ENCODE measurements around the gene STXBP5.

STXBP5 gene

GRCh38 chr6:147434076-147434475, 229.9 kb downstream of the STXBP5 start:
- H3K27ac ChIP-seq: no peak overlapping the region

GRCh38 chr6:147434516-147434915, 230.3 kb downstream of the STXBP5 start:
- no peak overlapping the region for H3K27ac ChIP-seq
- no peak for TF ChIP-seq ZFX (IDR thresholded peaks at IDR 0.05)
- TF ChIP-seq CTCF (conservative IDR thresholded peaks at IDR 0.05): no peak

More at GRCh38 chr6:147434076-147434475, 229.9 kb downstream of the STXBP5 start:
- TF ChIP-seq ZFX (IDR thresholded peaks at IDR 0.05) (no peak), CTCF (conservative IDR thresholded peaks at IDR 0.05) (no peak)

GRCh38 chr6:147437615-147438014, 233.4 kb downstream of the STXBP5 start:
- no peak for TF ChIP-seq ZFX (IDR thresholded peaks at IDR 0.05)
- TF ChIP-seq CTCF (conservative IDR thresholded peaks at IDR 0.05): no peak
- H3K27ac ChIP-seq: no peak overlapping the region

GRCh38 chr6:147438758-147439528, 234.7 kb downstream of the STXBP5 start:
- TF ChIP-seq CTCF (conservative IDR thresholded peaks at IDR 0.05): no peak
- no peak for TF ChIP-seq ZFX (IDR thresholded peaks at IDR 0.05)

More at GRCh38 chr6:147438758-147439528, 234.7 kb downstream of the STXBP5 start:
- H3K27ac ChIP-seq: no peak overlapping the region
